ENCODE results near the gene ESYT3.

Gene ESYT3

GRCh38 chr3:138434276-138434874, at the start of gene ESYT3:
TSS of gene ESYT3 (plus strand) at chr3:138434616. CDS start at chr3:138434799, 183 bp downstream.
- peak; percentile 10 for DNase-seq

GRCh38 chr3:138384976-138385375, 49.4 kb upstream of the ESYT3 start:
- DNase-seq = no peak

DNA sequence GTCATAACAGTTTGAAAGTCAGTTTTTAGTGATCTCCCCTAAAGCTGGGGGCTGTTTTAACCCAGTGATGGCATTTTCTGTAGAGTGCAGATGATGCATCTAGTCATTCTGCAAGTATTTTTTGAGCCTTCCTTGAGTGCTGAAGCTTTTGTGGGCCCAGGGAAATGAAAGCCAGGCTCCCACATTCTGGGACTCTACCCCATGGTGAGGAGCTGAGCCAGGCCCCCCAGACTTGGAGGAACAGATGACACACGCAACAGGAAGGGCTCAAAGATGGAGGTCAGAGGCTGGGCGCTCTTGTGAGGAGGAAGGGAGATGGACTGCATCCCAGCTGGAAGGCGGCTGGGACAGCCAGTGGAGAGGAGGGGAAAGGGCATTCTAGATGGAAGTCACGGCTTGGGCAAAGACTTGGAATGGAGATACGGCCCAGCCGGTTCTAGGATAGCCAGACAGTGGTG, 45.2 kb upstream of the ESYT3 start:
- DNase-seq = no peak

DNA sequence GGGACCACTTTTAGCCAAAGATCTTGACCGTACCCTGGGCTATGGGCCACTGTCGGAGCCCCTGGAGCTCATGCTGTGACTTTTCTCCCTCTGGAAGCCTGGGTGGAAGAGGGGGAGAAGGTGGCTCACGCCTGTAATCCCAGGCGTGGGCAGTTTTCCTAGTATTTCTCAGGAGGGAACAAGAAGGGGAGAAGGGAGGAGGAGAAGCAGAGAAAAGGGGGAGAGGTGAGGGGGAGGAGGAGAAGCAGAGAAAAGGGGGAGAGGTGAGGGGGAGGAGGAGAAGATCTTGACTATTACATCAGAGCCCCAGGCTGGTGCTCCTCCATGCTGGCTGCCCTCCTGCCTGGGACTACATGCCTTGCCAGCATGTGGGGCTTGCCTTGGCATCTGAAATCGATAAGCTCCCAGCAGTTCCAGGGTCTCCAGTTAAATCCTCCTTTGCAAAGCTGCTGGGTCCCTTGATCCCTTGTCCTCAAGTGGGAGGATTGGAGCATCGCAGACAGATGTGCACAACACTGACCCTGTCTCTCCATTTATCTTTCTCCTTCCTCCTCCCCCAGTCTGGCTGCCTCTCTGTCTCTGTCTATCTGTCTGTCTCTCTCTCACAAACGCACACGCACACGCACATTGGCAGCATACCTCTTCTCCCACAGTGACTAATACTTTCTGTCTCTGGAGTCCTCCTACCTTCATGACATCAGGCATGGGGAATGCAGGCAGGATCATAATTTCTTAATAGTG, 44.4 kb upstream of the ESYT3 start:
- no peak for DNase-seq

GRCh38 chr3:138390582-138390932, 43.9 kb upstream of the ESYT3 start:
- DNase-seq = no peak

DNA sequence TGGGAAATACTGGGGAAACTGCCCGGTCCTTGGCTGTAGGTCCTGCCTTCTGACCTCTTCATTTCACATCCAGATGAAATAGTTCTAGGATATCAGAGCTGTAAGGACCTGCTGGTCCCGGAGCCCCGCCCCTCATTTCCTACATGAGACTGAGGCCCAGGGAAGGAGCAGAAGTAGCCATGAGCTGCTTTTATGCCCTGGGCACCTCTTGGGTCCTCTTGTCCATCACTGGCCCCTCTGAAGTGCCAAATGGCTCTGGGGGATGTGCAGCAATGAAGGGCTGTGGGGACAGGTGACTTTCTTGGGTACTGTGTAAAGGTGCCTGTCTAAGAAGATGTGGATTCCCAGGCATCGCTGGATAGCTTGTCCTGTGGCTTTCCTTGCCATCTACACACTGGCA, 40.3 kb upstream of the ESYT3 start:
- DNase-seq = no peak

- no peak for DNase-seq
Measured at GRCh38 chr3:138394686-138395085, 39.7 kb upstream of the ESYT3 start.

DNA sequence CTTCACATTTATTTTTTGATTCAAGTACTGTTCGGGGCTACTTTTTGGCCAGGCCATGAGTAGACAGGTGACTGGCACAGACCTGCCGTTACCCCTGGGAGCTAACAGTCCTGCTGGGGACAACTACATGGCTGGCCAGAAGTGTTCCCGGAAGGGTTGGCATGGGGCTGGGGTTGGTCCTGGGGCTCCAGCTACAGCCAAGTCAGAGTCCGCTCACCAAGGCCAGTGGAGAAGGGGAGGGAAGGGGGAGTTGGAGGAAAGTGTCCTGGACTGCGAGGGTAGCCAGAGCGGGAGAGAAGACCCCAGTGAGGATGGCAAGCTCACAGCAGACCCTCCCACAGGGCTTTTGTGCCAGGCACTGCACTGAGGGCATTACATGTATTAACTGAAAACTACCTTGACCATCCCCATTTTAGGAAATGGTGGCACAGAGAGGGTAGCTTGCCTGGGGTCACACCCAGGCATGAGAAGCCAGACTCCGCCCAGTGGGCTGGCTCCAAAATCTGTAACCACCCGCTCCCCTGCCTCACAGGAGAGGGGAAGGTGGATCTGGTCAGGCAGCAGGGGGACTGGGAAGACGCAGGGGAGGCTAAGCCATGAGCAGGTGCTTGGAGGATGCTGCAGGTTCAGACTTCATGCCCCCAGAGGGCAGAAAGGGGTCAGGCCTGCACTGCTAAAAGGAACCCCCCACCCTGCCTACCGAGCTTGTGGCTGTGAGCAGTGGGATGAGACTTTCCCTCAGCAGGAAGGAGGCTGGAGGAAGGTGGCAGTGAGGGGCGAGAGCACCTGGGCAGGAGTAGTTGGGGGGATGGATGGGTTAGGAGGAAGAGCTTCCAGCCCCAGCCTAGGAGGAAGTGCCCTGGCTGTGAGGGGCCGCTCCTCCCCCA, 38.3 kb upstream of the ESYT3 start:
- no peak for DNase-seq

- DNase-seq = no peak
Measured at GRCh38 chr3:138396752-138397410, 37.5 kb upstream of the ESYT3 start.

DNA sequence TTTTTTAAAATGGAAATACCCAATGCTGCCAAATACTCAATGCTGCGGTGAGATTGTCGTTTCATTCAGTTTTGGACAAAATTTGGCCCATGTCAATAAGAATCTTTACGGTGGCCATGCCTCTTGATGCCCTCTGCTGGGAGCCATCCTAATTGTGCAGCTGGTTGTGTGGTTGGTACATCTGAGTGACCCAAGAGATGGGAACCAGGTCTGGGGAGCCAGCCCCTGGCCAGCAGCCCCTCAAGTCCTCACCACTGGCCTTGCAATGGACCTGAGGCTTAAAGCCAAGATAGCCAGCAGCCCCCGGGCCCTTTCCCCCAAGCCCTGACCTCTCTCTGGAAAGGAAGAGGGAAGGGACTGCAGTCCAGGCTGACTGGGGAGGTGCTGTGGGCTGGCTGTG, 36.4 kb upstream of the ESYT3 start:
- no peak for DNase-seq

DNA sequence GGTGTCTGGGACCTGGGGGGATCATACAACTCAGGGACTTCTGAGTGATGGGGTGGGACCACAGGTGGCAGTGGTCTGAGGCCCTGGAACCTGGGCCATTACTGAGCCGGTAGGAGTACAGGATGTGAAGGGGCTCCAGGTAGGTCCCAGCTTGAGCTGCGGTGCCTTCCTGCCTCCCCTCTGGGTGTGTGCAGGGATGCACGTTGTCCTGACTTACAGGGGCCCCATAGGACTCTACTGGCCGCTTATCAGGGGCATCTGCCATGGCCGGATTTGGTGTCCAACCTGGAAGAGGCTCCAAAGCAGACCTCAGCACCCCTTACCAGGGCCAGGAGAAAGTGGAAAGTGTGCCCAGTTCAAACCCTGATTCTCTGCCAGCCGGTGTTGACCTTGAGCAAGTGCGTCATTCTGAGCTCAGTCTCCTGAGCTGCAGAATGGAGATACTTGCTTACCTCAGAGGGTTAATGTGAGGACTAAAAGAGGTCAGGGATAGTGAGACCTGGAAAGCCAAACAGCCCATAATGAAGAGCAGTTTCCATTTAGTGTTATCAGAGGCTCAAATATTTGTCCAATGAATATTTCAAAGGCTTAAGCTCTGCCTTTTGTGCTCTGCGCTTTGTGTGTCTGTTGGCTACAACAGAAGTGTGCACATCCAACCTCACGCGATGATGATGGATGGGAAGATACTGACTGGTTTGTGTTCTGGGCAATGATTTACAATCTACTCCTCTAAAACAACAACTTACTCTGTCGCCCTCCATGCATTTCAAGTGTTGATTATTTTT, 35.4 kb upstream of the ESYT3 start:
- DNase-seq = no peak

- DNase-seq = no peak
Measured at GRCh38 chr3:138399766-138400165, 34.6 kb upstream of the ESYT3 start.

DNA sequence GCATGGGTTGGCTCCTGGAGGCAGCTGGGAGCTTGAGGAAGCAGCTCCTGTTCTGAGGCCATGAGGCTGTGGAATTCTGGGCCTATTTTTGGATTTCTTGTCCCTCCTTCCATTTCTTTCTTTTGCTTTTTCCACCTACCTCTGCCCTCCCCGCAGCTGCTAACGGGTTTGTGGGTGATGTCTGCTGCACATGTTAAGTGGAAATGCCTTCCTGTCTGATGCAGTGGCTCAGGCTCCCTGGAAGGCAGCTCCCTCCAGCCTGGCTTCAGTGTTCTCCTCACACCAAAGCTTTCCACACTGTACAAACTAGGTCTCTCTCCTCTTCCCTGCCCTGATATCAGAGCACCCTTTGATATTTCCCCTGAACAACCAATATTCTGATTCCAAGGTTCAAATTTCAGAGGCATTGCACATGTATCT, 33.8 kb upstream of the ESYT3 start:
- no peak for DNase-seq

DNA sequence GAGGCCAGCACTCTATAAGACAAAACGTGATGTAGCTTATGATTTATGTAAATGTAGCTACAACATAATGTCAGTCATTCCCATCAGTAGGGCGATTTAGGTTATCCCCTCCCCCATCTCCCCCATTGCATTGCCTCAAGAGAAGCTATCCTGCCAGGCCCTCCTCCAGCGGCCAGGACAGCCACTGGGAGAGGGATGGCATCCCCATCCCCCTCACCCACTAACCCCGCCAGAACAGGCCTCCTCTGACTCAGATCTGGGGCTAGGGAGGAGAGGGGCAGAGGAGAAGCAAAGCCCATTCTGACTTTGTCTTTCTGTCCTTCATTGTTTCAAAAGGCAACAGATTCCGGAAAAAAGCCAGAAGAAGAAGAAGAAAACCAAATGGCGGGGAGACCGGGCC, 32.6 kb upstream of the ESYT3 start:
- no peak for DNase-seq

- DNase-seq = no peak
Measured at GRCh38 chr3:138404121-138404520, 30.3 kb upstream of the ESYT3 start.

GRCh38 chr3:138405001-138405400, 29.4 kb upstream of the ESYT3 start:
- DNase-seq = no peak

GRCh38 chr3:138405486-138405885, 28.9 kb upstream of the ESYT3 start:
- no peak for DNase-seq

DNA sequence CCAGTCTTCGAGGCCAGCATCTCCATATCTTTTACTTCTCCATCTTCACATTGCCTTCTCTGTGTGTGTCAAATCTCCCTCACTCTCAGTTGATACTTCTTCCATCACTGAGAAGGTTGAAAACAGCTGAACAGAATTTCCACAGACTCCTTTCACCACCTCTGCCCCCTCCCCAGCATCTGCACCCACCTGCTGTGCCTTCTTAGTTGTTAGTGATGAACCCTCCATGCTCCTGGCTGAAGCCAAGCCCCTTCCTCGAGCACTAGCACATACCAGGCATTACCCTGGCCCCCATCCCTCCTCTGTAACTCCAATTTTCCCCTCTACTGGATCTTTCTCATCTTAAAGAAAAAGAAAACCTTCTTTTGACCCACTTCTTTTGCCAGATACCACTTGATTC, 27.8 kb upstream of the ESYT3 start:
- DNase-seq = no peak

GRCh38 chr3:138407236-138407907, 27.0 kb upstream of the ESYT3 start:
- no peak for DNase-seq

DNA sequence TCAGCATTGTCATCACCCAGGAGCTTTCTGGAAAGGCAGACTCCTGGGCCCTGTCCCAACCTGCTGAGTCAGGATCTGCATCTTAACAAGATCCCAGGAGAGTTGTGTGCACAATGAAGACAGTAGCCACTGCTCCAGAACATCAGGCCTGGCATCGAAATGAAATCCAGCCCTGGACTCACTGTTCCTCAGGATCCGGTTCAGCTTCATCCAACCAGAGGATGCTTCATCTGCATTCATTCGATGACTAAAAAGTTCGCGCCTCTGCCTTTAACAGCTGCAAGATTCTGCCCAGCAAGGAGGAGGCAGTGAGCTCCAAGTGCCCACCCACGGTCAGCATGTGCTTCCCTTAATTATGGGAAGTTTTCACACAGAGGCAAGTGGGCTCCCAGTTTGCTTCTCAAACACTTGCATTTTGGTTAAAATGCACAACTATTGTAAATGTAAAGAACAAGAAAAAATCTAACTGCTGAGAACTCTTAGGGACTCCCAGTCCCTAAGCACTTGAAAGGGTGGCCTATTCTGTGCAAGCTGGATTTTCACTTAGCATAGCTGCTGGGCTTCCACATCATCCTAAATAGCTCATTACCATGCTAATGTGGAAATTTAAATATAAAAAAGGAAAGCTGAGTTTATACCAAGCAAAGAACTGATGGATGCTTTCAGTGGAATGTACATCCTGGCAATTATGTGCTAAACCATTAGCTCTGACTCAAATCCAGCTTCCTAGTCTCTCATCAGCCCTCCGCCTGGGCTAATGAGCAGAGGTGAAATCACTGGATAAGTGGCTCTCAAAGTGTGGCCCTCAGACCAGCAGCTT, 25.5 kb upstream of the ESYT3 start:
- DNase-seq = no peak

Measured in activated gamma-delta T cell treated with Interleukin-2 at 50 U/mL for 16 hours (primary cell).